Mononuclear cell (primary cell): ENCODE results near the gene CCDC88B. TPM values are rescaled to one million over a fixed set of nuclear protein-coding genes. Genes with fewer than 3 reads are reported as not detected.
"Not testable (repeated sequence)": the region's sequence is repeated elsewhere in the genome, so short reads cannot be mapped to it uniquely, and the experiment has no call there.

Source experiments
- H3K27me3 ChIP-seq: 2 replicates; pipeline ENCODE4 v1.6.0; 2011; ENCODE audit warnings: low read length, control low read depth; ENCODE audit not compliant: insufficient read depth
- H3K4me1 ChIP-seq: 2 replicates; pipeline ENCODE4 v1.5.1; 2011; ENCODE audit warnings: mild to moderate bottlenecking, low read length, control low read depth; ENCODE audit not compliant: insufficient read depth
- H3K4me3 ChIP-seq: 2 replicates; pipeline ENCODE4 v1.5.1; 2011; ENCODE audit warnings: mild to moderate bottlenecking, low read length, moderate library complexity
- H3K9me3 ChIP-seq: 2 replicates; pipeline ENCODE4 v1.5.1; 2011; ENCODE audit warnings: low read depth, mild to moderate bottlenecking, control low read depth, low read length
- total RNA-seq: library from RNA; depleted of rRNA; stranded (reverse); fragments of >200 nt; gene quantifications from one replicate; pipeline ENCODE4 v1.2.3, GENCODE V29; 2012

The CCDC88B gene
- total RNA-seq, 1 donor: 42.7 TPM

- H3K27me3 ChIP-seq: peaks cover 71% of the 10 kb centered on the region
- no peak overlapping the region for H3K4me3 ChIP-seq
- H3K4me1 ChIP-seq: peaks cover 34% of the 10 kb centered on the region
- no peaks in the 10 kb centered on the region for H3K9me3 ChIP-seq
These were observed 40.8 kb upstream of the CCDC88B start for GRCh38 chr11:64298966-64299846.

DNA sequence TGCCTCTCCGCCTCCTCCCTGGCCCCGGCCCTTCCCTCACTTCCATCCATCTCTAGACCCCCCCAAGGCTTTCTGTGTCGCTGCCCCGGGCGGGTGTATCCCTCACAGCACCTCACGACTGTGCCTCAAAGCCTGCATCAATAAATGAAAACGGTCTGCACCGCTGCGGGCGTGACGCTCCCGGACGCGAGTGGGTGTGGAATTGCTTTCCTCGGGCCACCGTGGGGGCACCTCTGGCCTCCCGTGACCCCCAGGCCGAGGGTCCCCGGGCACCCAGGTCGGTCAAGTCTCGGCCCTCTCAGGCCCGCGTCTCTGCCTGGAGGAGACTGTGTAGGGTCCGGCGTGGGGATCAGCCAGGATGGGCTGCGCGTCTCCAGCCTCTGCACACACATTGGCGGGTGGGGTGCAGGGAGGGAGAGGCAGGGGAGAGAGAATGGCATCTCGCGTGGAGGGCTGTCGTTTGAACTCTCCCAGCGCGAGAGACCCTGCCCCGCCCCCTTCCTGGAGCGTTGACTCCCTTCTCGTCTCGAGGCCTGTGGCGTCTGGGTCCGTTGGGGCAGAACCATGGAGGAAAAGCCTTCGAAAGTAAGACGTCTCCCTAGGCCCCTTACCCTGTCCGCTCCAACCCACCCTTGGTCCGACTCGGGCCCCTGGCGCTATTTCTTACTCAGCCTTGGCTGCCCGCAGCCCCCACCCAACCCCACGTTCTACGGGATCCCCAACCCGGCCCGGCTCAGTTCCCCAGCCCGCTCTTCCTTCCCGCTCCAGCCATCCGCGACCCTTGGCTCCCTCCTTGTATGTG is 40.0 kb upstream of the CCDC88B start, which contains the start of gene CATSPERZ:
Gene CATSPERZ, plus strand, starts transcription at position 512 of the 802 bp plus-strand sequence. Its CDS starts 53 bp downstream, at position 565.
- H3K9me3 ChIP-seq: no peaks in the 10 kb centered on the region
- H3K27me3 ChIP-seq: peaks cover 62% of the 10 kb centered on the region
- H3K4me3 ChIP-seq: no peak within 1 kb of the TSS
- H3K4me1 ChIP-seq: peaks cover 40% of the 10 kb centered on the region

GRCh38 chr11:64303109-64304031 is 36.6 kb upstream of the CCDC88B start:
- Histone ChIP-seq H3K4me1 (peaks cover 55% of the 10 kb centered on the region), H3K9me3 (no peaks in the 10 kb centered on the region), H3K4me3 (no peak overlapping the region), H3K27me3 (peaks cover 29% of the 10 kb centered on the region)

- H3K9me3 ChIP-seq: no peaks in the 10 kb centered on the region
- H3K4me3 ChIP-seq: peak overlapping the region; percentile 65
- peaks cover 23% of the 10 kb centered on the region for H3K27me3 ChIP-seq
- H3K4me1 ChIP-seq: peaks cover 54% of the 10 kb centered on the region
These were observed 36.0 kb upstream of the CCDC88B start for GRCh38 chr11:64304032-64304315.

DNA sequence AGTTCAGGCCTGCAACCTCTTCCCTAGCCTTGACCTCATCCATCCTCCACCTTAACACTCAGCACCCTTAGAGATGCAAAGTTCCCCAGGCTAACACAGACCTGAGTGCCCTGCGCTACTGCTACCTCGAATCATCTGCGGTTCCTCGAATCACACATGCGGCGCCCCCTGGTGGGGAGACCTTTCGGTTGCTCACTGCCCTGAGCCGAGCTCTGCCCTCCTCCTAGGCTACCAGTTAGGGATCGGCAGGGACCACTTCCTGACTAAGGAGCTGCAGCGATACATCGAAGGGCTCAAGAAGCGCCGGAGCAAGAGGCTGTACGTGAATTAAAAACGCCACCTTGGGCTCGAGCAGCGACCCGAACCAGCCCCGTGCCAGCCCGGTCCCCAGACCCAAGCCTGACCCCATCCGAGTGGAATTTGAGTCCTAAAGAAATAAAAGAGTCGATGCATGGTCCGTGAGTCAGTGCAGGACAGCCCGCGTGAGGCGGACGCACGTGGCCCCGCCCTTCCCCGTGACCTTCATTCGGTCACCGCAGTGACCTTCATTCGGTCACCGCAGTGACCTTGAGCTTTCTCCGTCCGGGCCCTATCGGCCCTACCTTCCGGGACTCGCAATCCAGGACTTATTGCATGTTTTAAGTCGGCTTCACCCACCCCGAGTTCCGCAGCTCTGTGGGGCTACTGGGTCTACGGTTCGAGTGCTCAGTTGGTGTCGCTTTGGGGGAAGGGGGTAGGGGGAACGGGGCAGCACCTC is 35.5 kb upstream of the CCDC88B start:
- H3K9me3 ChIP-seq: no peaks in the 10 kb centered on the region
- peaks cover 49% of the 10 kb centered on the region for H3K4me1 ChIP-seq

DNA sequence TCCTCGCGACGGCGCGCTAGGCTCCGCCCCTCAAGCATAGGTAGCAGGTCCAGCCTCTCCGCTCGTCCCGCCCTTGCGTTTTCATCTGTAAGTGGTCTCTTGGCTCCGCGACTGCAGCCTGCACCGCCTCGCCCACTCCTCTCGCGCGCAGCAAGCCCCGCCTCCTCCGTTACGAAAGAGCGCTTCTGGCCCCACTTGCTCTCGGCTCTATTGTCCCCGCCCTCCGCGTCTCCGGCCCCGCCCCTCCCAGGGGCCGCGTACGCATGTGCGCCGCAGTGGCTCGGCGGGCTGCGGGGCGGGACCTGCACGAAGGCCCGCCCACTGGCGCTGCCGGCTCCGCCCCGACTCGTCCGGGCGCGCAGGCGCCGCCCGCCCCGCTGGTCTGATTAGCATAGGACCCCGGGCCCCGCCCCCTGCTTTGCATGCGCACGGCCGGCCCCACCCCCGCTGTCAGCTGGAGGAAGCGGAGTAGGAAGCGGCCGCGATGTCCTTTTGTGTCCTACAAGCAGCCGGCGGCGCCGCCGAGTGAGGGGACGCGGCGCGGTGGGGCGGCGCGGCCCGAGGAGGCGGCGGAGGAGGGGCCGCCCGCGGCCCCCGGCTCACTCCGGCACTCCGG is 34.8 kb upstream of the CCDC88B start, which contains the start of gene ESRRA:
Gene ESRRA, plus strand, starts transcription at position 450 of the 616 bp plus-strand sequence. CDS start 1,656 bp downstream, outside the sequence.
- Histone ChIP-seq H3K4me3 (peak within 1 kb of the TSS; percentile 65), H3K9me3 (no peaks in the 10 kb centered on the region), H3K4me1 (peaks cover 42% of the 10 kb centered on the region)

More for the DNA sequence above, 35.5 kb upstream of the CCDC88B start:
- Histone ChIP-seq H3K4me3 (peak overlapping the region; percentile 65), H3K27me3 (peaks cover 18% of the 10 kb centered on the region)

GRCh38 chr11:64305691-64306562 is 34.1 kb upstream of the CCDC88B start:
- Histone ChIP-seq H3K9me3 (no peaks in the 10 kb centered on the region), H3K4me3 (peak overlapping the region; percentile 62), H3K4me1 (peaks cover 35% of the 10 kb centered on the region), H3K27me3 (peaks cover 3% of the 10 kb centered on the region)

More for the DNA sequence above, 34.8 kb upstream of the CCDC88B start, which contains the start of gene ESRRA:
- peaks cover 11% of the 10 kb centered on the region for H3K27me3 ChIP-seq

DNA sequence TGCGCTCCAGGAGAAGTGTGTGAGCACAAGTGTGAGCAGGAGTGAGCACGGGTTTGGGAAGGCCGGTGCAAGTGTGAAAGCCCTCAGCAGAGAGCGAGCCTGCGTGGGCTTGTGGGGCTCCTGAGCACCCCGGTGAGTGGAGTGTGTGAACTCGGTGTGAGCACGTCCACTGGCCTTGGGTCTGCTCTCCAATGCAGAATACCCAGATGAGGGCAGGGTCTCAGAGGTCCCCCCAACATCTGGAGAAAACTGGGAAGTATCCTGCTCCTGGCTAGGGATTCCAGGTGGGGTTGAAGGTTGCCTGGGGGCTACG is 33.5 kb upstream of the CCDC88B start:
- Histone ChIP-seq H3K9me3 (no peaks in the 10 kb centered on the region), H3K27me3 (peaks cover 3% of the 10 kb centered on the region), H3K4me1 (peaks cover 29% of the 10 kb centered on the region), H3K4me3 (peak overlapping the region; percentile 62)

GRCh38 chr11:64306876-64307622 is 33.0 kb upstream of the CCDC88B start:
- no peaks in the 10 kb centered on the region for H3K9me3 ChIP-seq

GRCh38 chr11:64307795-64308194 is 32.2 kb upstream of the CCDC88B start:
- H3K9me3 ChIP-seq, H3K27me3 ChIP-seq, H3K4me3 ChIP-seq: not testable (repeated sequence)
- peaks cover 27% of the 10 kb centered on the region for H3K4me1 ChIP-seq

More at GRCh38 chr11:64306876-64307622, 33.0 kb upstream of the CCDC88B start:
- Histone ChIP-seq H3K4me3 (peak overlapping the region; percentile 62), H3K27me3 (no peaks in the 10 kb centered on the region), H3K4me1 (peaks cover 27% of the 10 kb centered on the region)

DNA sequence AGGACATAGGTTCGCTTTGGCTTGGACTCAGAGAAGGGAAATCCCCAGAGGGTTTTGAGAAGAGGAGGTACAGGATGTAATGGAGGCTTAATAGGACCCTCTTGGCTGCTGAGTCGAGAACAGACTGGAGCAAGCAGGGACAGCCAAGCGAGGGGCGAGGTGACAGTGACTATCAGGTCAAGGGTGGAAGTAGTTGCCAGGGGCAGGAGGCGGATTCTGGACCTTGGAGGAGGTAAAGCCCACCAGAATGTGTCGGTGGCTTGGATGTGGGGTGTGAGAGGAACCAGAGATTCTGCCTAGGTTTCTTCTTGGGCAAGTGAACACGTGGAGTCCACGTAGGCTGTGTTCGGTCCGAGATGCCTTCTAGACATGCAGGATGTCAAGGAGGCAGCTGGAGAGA is 27.1 kb upstream of the CCDC88B start:
- Histone ChIP-seq H3K4me1 (peaks cover 13% of the 10 kb centered on the region), H3K4me3 (no peak overlapping the region), H3K27me3 (no peaks in the 10 kb centered on the region), H3K9me3 (no peaks in the 10 kb centered on the region)

- Histone ChIP-seq H3K9me3 (no peaks in the 10 kb centered on the region), H3K4me3 (no peak overlapping the region), H3K27me3 (no peaks in the 10 kb centered on the region), H3K4me1 (peaks cover 17% of the 10 kb centered on the region)
These were observed 26.4 kb upstream of the CCDC88B start for GRCh38 chr11:64313491-64314145.
